ENCODE data around the gene AP1S3.

The AP1S3 gene

GRCh38 chr2:223820549-223820948 lies 16.8 kb downstream of the AP1S3 start:
- peaks cover 30% of the 10 kb centered on the region for H3K4me1 ChIP-seq (ENCODE audit: control insufficient read depth, insufficient read depth, low read length)
- ChIA-PET CTCF (interaction anchor here (0.6 kb wide), 2 partner anchors 25 to 321 kb away, joined by 3 read pairs; no protein-coding TSS in a partner anchor), POLR2A (no interaction called here)
- no peaks in the 10 kb centered on the region for H3K9me3 ChIP-seq (ENCODE audit: control insufficient read depth, insufficient read depth, low read depth, low read length)
- no peaks in the 10 kb centered on the region for H3K36me3 ChIP-seq (ENCODE audit: control insufficient read depth in 2 of 2, insufficient read depth in 1 of 2, low read length in 2 of 2)
- TF ChIP-seq, protein P1, sequence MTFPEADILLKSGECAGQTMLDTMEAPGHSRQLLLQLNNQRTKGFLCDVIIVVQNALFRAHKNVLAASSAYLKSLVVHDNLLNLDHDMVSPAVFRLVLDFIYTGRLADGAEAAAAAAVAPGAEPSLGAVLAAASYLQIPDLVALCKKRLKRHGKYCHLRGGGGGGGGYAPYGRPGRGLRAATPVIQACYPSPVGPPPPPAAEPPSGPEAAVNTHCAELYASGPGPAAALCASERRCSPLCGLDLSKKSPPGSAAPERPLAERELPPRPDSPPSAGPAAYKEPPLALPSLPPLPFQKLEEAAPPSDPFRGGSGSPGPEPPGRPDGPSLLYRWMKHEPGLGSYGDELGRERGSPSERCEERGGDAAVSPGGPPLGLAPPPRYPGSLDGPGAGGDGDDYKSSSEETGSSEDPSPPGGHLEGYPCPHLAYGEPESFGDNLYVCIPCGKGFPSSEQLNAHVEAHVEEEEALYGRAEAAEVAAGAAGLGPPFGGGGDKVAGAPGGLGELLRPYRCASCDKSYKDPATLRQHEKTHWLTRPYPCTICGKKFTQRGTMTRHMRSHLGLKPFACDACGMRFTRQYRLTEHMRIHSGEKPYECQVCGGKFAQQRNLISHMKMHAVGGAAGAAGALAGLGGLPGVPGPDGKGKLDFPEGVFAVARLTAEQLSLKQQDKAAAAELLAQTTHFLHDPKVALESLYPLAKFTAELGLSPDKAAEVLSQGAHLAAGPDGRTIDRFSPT (tag by site-specific recombination; IDR thresholded peaks at IDR 0.05), result no peak
- TF ChIP-seq ZEB2 (tag by site-specific recombination; IDR thresholded peaks at IDR 0.05) (no peak), ZNF701 (tag by site-specific recombination; IDR thresholded peaks at IDR 0.05) (no peak)
- no peak overlapping the region for H3K4me3 ChIP-seq (ENCODE audit: low read depth, low read length)
- no peak overlapping the region for H3K27ac ChIP-seq (ENCODE audit: extremely low read depth, low read depth, low read length)

GRCh38 chr2:223819891-223820290 lies 17.5 kb downstream of the AP1S3 start:
- Histone ChIP-seq H3K4me3 (ENCODE audit: low read depth, low read length) (no peak overlapping the region), H3K4me1 (ENCODE audit: control insufficient read depth, insufficient read depth, low read length) (peaks cover 31% of the 10 kb centered on the region), H3K27ac (ENCODE audit: extremely low read depth, low read depth, low read length) (no peak overlapping the region), H3K9me3 (ENCODE audit: control insufficient read depth, insufficient read depth, low read depth, low read length) (no peaks in the 10 kb centered on the region), H3K36me3 (ENCODE audit: control insufficient read depth in 2 of 2, insufficient read depth in 1 of 2, low read length in 2 of 2) (no peaks in the 10 kb centered on the region)
- ChIA-PET POLR2A (no interaction called here), CTCF (interaction anchor here (0.5 to 0.8 kb wide), 3 partner anchors 39 to 848 kb away, joined by 3 to 4 read pairs (median 4); no protein-coding TSS in a partner anchor)
- no peak for TF ChIP-seq ZNF707 (tag by site-specific recombination; IDR thresholded peaks at IDR 0.05)
- no peak for TF ChIP-seq ZNF48 (tag by site-specific recombination; IDR thresholded peaks at IDR 0.05)
- no peak for TF ChIP-seq ZNF530 (tag by site-specific recombination; IDR thresholded peaks at IDR 0.05; ENCODE audit: low read depth)
- no peak for TF ChIP-seq ZNF266 (tag by site-specific recombination; IDR thresholded peaks at IDR 0.05; ENCODE audit: low read depth)
- TF ChIP-seq, protein P2, sequence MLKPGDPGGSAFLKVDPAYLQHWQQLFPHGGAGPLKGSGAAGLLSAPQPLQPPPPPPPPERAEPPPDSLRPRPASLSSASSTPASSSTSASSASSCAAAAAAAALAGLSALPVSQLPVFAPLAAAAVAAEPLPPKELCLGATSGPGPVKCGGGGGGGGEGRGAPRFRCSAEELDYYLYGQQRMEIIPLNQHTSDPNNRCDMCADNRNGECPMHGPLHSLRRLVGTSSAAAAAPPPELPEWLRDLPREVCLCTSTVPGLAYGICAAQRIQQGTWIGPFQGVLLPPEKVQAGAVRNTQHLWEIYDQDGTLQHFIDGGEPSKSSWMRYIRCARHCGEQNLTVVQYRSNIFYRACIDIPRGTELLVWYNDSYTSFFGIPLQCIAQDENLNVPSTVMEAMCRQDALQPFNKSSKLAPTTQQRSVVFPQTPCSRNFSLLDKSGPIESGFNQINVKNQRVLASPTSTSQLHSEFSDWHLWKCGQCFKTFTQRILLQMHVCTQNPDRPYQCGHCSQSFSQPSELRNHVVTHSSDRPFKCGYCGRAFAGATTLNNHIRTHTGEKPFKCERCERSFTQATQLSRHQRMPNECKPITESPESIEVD (tag by site-specific recombination; IDR thresholded peaks at IDR 0.05), result peak; percentile 8; the same call in 1 of the 2 replicates
- TF ChIP-seq GLI2 (tag by site-specific recombination; IDR thresholded peaks at IDR 0.05; ENCODE audit: borderline replicate concordance, low read depth), result 0 out of 2 replicates have a peak, but pooled peaks have one; percentile 21
- TF ChIP-seq GLI4 (tag by site-specific recombination; IDR thresholded peaks at IDR 0.05), result no peak
- TF ChIP-seq, protein P3, sequence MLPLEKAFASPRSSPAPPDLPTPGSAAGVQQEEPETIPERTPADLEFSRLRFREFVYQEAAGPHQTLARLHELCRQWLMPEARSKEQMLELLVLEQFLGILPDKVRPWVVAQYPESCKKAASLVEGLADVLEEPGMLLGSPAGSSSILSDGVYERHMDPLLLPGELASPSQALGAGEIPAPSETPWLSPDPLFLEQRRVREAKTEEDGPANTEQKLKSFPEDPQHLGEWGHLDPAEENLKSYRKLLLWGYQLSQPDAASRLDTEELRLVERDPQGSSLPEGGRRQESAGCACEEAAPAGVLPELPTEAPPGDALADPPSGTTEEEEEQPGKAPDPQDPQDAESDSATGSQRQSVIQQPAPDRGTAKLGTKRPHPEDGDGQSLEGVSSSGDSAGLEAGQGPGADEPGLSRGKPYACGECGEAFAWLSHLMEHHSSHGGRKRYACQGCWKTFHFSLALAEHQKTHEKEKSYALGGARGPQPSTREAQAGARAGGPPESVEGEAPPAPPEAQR (tag by site-specific recombination; IDR thresholded peaks at IDR 0.05), result no peak
- TF ChIP-seq, protein P4, sequence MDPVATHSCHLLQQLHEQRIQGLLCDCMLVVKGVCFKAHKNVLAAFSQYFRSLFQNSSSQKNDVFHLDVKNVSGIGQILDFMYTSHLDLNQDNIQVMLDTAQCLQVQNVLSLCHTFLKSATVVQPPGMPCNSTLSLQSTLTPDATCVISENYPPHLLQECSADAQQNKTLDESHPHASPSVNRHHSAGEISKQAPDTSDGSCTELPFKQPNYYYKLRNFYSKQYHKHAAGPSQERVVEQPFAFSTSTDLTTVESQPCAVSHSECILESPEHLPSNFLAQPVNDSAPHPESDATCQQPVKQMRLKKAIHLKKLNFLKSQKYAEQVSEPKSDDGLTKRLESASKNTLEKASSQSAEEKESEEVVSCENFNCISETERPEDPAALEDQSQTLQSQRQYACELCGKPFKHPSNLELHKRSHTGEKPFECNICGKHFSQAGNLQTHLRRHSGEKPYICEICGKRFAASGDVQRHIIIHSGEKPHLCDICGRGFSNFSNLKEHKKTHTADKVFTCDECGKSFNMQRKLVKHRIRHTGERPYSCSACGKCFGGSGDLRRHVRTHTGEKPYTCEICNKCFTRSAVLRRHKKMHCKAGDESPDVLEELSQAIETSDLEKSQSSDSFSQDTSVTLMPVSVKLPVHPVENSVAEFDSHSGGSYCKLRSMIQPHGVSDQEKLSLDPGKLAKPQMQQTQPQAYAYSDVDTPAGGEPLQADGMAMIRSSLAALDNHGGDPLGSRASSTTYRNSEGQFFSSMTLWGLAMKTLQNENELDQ (tag by site-specific recombination; IDR thresholded peaks at IDR 0.05; ENCODE audit: low read depth), result no peak
- TF ChIP-seq ZNF513 (tag by site-specific recombination; IDR thresholded peaks at IDR 0.05), result no peak
- TF ChIP-seq ZNF202 (tag by site-specific recombination; IDR thresholded peaks at IDR 0.05; ENCODE audit: borderline replicate concordance), result no peak
- no peak for TF ChIP-seq MEIS1 (CRISPR knock-in tag; IDR thresholded peaks at IDR 0.05; ENCODE audit: borderline replicate concordance)

Data from HEK293 (cell line).